GM19452 (cell line): ENCODE data around the gene MCC.

Source experiments
- ATAC-seq: cut with Tn5 transposase; IDR thresholded peaks from one replicate; pipeline ENCODE4 v1.9.1; 2021; ENCODE audit not compliant: unreplicated experiment

The MCC gene

GRCh38 chr5:113042491-113043243 is 445.6 kb downstream of the MCC start:
- no peak for ATAC-seq

GRCh38 chr5:113040672-113041260 is 447.5 kb downstream of the MCC start:
- ATAC-seq = no peak

- ATAC-seq = no peak
Measured at GRCh38 chr5:113039934-113040285, 448.3 kb downstream of the MCC start.

DNA sequence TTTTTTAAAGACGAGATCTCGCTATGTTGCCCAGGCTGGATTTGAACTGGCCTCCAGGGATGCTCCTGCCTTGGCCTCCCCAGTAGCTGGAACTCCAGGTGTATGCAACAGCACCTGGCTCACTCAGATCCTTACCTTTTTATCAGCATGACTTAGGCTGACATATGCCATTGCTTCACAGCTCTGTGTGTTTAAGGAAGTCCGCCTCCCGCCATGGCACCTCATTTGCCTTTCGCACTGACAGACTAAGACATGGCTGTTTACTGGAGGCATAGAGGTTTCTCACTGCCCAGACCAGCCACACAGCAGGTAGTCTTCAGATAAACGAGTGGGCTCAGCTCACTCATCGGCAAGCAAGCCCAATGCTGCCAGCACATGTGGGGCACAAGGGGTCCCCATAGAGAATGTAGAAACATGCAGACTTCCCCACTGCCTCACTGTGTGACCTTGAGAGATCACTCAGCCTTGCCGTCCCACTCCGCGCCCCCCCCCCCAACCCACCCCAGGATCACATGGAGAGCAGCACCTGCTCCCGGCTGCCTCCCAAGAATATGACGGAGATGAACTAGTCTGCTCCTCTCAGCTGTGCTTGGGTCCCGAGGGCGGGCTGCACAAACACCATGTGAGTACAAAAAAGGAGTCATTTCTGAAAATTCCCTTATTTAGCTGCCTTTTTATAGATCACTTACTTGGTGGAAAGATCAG is 448.9 kb downstream of the MCC start:
- ATAC-seq = no peak

GRCh38 chr5:113038714-113039113 is 449.5 kb downstream of the MCC start:
- ATAC-seq = no peak

DNA sequence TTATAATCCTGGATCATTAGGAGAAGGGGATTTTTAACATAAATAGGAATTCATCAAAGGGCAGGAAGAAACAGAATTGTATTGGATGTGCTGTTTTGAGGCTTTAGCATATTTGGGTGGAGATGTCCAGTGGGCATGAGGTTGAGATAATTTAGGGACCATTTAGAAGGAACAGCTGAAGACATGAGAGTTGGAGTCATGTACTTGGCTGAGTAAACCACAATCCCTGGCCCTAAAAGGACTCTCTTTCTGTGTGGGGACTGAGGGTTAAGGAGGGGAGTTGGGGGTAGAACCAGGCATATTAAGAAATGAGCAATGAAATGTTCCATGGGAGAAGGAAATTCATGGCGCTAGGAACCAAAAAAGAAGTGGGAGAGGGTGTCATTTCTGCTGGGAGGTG is 450.1 kb downstream of the MCC start:
- no peak for ATAC-seq

GRCh38 chr5:113036826-113037225 is 451.4 kb downstream of the MCC start:
- ATAC-seq = no peak

DNA sequence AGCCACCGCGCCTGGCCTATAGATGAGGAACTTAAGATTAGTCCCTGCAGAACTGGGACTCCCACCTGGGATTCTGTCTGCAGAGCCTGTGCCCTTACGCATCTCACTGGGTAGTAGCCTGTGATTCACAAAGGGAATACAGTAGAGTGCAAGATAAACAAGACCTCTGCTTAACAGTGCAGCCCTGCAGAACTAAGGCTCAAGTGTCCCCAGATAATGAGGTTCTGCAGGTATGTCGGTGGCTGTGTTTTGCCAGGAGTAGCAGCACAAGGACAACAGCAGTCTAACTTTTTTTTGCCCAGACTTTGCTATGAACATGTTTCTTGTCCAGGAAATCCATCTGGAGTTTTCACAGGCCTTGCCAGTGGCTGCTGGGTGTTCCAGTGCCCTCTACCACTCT is 451.9 kb downstream of the MCC start:
- no peak for ATAC-seq

DNA sequence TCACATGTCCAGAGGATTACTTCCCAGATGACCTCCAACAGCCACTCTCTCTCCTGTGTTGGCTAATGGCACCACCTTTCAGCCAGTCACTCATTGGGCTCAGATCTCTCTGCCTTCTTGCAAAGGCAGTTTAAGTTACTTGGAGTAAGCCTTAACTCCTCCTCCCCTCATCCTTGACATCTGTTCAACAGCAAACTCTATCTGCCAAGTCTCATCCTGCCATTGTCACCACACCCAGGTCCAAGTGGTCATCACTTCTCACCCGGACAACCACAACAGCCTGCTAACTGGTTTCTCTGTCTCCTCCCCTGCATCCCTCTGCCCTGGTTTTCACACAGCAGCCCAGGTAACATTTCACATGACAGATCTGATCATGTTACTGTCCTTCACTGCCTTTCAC is 453.2 kb downstream of the MCC start:
- no peak for ATAC-seq

GRCh38 chr5:113034182-113034773 is 454.0 kb downstream of the MCC start:
- no peak for ATAC-seq

DNA sequence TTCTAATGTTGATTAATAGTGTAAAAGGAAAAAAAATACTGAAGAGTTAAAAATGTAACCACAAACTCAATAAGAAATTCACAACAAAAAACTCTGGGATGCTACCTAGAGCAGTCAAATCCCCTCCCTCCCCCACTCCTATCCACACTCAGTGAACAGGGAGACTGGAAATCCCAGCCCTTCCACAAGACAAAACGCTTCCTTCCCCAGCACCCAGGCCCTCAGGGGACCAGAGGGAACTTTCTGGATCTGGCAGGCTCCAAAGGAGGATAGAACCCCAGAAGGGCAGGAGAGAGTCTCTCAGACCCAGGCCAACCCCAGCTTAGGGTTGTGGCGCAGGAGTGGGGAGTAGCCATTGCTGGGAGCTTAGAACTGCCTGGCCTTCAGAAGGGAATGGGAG is 456.7 kb downstream of the MCC start:
- ATAC-seq = no peak

DNA sequence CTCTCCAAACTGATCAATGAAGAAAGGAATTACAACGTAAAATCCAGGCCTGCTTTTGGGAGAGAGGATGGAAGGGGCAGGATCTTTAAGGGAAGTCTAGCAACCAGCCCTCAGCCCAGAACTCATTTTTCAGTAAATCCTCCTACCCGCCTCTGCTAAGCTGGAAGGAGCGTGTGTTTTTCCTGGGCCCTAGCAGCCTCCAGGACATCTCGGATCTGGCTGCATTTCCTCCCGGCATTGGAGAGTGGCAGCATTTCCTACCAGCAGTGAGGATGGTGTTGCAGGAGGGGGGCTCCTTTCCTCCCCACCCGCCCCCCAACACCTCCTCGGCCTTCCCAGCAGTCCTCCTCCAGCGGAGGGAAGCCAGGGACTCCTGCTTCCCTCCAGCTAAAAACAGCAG is 457.1 kb downstream of the MCC start:
- ATAC-seq = no peak

DNA sequence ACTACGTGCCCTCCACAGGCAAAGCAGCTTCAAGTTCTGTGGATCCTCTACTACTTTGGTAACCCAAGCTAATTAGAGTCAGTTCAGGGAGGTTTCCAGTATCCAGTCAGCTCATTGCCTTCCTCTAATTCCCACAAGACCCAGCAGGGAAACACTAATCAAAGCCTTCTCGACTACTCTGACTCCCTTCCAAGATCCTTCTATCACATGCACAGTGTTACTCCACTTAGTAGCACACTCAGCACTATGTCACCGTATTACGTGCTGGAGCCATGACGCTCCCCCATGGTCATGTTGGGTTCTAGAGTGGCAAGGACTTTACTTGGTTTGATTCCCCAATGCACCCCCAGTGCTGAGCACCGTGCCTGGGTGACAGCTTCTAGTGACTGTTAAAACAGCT is 458.6 kb downstream of the MCC start:
- no peak for ATAC-seq

GRCh38 chr5:113027431-113027830 is 460.8 kb downstream of the MCC start:
- ATAC-seq = no peak

- ATAC-seq = no peak
Measured at GRCh38 chr5:113027015-113027414, 461.2 kb downstream of the MCC start.

GRCh38 chr5:113026211-113026610 is 462.0 kb downstream of the MCC start:
- no peak for ATAC-seq

DNA sequence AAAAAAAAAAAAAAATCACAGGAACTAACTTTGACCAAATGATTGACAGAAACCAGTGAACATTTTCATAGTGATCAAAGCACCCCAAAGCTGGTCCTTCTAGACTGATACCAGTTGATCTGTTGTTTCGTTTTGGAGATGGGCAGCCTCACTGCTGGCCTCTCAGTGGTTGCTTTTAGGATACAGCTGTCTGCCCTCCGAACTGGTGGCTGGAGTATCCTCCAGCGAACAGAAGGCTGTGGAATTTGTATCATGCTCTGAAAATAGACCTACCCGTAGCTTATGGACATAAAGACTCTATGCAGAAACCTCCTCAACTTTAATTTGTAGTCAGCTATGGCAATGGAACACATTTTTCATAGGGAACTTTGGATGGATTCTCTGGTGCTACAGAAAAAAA is 462.7 kb downstream of the MCC start:
- no peak for ATAC-seq

DNA sequence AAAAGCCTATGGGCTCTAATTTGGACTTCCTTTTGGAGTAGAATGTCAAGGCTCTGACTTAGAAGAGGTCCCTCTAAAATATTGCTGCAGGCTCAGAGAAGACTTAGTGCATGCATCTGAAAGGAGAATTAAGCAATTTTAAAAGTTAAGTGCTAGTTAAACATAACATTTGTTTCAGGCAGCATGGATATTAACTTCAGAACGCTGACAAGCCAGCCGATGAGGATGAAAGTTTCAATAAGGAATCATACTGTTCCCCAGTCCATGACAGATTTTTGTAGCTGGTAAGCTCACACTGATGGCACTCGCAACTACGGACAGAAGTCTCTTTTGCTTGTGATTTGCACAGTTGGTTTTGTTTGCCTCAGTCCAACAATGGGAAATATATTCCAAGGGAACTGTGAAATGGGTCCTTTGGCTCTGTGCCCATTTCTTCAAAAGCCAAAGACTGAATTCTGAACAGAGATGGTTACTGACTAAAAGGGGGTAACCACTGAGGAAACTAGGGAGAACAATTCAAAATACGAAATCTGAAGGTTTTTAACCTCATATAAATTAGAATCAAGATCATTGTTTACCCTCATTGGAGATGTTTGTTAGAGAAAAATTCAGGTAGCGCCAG is 464.1 kb downstream of the MCC start:
- no peak for ATAC-seq

DNA sequence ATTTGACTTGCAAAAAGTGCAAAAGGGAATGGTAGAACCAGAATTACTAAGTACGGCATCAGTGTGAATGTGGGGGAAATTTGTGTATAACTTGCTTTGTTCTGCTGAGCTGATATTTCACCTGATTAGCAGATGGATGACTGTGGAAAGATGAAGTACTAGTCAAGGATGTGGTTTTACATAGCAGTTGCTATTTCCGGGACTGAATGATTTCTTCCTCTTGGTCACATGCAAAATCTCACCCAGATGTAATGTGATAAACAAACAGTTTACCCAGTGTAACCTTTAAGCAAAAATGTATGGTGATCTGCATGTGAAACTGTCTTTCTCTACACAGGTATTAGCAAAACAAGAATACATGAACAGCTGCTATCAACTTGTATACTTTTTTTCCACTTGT is 465.6 kb downstream of the MCC start:
- peak; percentile 78 for ATAC-seq

DNA sequence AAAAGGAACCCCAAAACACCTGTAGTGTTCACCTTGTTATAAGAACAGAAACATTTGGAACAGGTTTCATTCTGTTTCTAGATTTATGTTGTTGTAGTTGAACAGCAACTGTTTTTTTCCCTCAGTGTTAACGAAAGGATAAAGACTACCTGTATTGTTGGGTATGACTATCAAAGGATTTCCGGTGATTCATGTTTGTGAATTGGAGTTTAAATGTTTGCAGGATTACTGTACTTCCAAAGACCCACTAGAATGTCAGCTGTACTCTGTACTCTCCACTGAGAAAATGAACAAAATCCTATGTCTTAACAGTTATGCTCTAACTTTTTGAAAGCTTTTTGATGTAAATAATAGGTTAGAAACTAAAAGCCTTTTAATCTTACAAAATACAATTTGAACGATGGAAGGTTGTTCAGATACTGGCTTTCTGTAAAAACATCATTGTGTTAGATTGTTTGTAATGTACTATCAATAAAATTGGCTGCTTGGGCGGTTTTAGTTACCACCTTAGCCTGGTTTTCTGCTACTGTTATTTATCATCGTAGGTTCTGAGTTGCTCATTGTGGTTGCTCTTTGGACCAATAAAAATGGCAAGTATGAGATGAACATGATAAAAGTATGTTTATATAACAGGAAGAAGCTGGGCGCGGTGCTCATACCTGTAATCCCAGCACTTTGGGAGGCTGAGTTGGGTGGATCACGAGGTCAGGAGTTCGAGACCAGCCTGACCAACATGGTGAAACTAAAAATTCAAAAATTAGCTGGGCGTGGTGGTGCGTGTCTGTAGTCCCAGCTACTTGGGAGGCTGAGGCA is 467.6 kb downstream of the MCC start:
- no peak for ATAC-seq
